NT2/D1 (cell line): Measurements from ENCODE around the gene CCDC54.

Source experiments
- SUZ12 ChIP-seq: IDR thresholded peaks from 2 replicates; pipeline ENCODE4 v1.6.1; 2011; ENCODE audit not compliant: insufficient read length, insufficient read depth; ENCODE audit errors: extremely low read depth
- YY1 ChIP-seq: IDR thresholded peaks from 2 replicates; pipeline ENCODE4 v1.6.1; 2011; ENCODE audit not compliant: insufficient read length, insufficient read depth
- ZNF274 ChIP-seq: IDR thresholded peaks from 2 replicates; pipeline ENCODE4 v1.6.1; 2011; ENCODE audit warnings: mild to moderate bottlenecking, low read depth, low read length

DNA sequence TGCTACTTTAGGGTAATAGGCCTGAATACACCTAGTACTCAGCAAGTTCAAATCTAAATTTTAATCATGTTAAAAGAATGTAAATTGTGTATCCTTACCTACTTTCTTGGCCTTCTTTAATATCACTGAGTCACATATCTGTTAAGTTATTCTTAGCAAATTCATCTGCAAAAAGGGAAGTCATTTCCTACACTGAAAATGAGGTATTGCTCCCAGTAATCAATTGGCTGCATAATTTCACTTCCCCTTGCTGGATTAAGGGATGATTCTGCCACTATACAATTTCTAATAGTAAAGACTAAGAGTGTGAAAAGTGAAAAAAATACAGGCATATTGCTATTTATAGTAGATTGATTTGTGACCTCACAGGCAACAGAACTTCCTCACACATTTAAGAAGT, 47.8 kb downstream of the CCDC54 start:
- no peak for TF ChIP-seq ZNF274
- no peak for TF ChIP-seq YY1
- no peak for TF ChIP-seq SUZ12
